Breast epithelium (tissue), 4 donors: ENCODE measurements around the gene HNRNPH1. TPM values are rescaled to one million over a fixed set of nuclear protein-coding genes. Genes with fewer than 3 reads are reported as not detected.
A peak's percentile ranks its signal among the peaks of the same experiment; 100 is the strongest.

Experiments used
- DNase-seq, 2 donors: peaks; one replicate each; pipeline ENCODE4 v3.0.0-alpha.2; 2019; ENCODE audit warnings: low spot score in 2 of 2
- H3K27ac ChIP-seq, 2 donors: fragments of 200-600 bp; sonication (generic) in 1 of 2; one replicate each; pipeline ENCODE4 v1.5.1; 2016 to 2019; ENCODE audit warnings: mild to moderate bottlenecking in 1 of 2
- H3K27me3 ChIP-seq, 2 donors: fragments of 200-600 bp; sonication (generic) in 1 of 2; one replicate each; pipeline versions ENCODE4 v1.5.1 to v1.6.0; 2017 to 2019; ENCODE audit warnings: control low read depth in 1 of 2, mild to moderate bottlenecking in 1 of 2
- H3K36me3 ChIP-seq: fragments of 200-600 bp; one replicate; pipeline ENCODE4 v1.5.1; 2019
- H3K4me1 ChIP-seq, 2 donors: fragments of 200-600 bp; sonication (generic); one replicate each; pipeline ENCODE4 v1.5.1; 2016 to 2019; ENCODE audit warnings: control low read depth in 1 of 2
- H3K4me3 ChIP-seq, 3 donors: fragments of 200-600 bp; sonication (generic); 1 replicate in 2 of 3; 2 replicates in 1 of 3; pipeline ENCODE4 v1.5.1; 2016 to 2019; ENCODE audit warnings: mild to moderate bottlenecking in 3 of 3, moderate library complexity in 2 of 3
- H3K9me3 ChIP-seq, 2 donors: fragments of 200-600 bp; sonication (generic) in 1 of 2; one replicate each; pipeline ENCODE4 v1.5.1; 2016 to 2019; ENCODE audit warnings: control low read depth in 1 of 2
- POLR2A ChIP-seq: fragments of 450-650 bp; IDR thresholded peaks from one replicate; pipeline ENCODE4 v1.6.1; 2016; ENCODE audit warnings: antibody characterized with exemption, mild to moderate bottlenecking, moderate library complexity
- POLR2AphosphoS5 ChIP-seq, 3 donors: sonication (generic); formaldehyde crosslinking; IDR thresholded peaks; one replicate each; pipeline ENCODE4 v1.6.1; 2017; ENCODE audit warnings: antibody characterized with exemption in 3 of 3
- intact Hi-C: fragments of 100-400 bp; cut with DNase I; formaldehyde crosslinking; loops from one replicate; pipeline ENCODE4 v1.15.1; 2023; ENCODE audit warnings: low total_unique reads
- total RNA-seq, 3 donors: library from RNA; depleted of rRNA; stranded (reverse); fragments of >200 nt; gene quantifications; one replicate each; pipeline ENCODE4 v1.1.0, GENCODE V29; 2016
- TF ChIP-seq, protein P1 (sequence below), 3 donors: fragments of 450-650 bp; IDR thresholded peaks; one replicate each; pipeline ENCODE4 v1.5.1; 2016 to 2017; ENCODE audit warnings: antibody characterized with exemption in 3 of 3, mild to moderate bottlenecking in 3 of 3, moderate library complexity in 3 of 3

Gene HNRNPH1
- total RNA-seq, 3 donors from 2014 or later: 577 to 931 (median 621) TPM

GRCh38 chr5:179620293-179620692 lies 3.2 kb downstream of the HNRNPH1 start:
- Histone ChIP-seq H3K4me3 (peak overlapping the region; percentile 93 to 100 (median 100)), H3K4me1 (peaks cover 0 to 35% of the 10 kb centered on the region in 2 donors), H3K36me3 (peaks cover 5% of the 10 kb centered on the region), H3K27ac (peak overlapping the region in 1 of 2 donors; percentile 22), H3K27me3 (no peaks in the 10 kb centered on the region), H3K9me3 (no peaks in the 10 kb centered on the region)
- intact Hi-C loops: no loop called here
- DNase-seq: no peak
- TF ChIP-seq POLR2A (no peak), POLR2AphosphoS5 (IDR thresholded peaks at IDR 0.05) (no peak)
- TF ChIP-seq, protein P1, sequence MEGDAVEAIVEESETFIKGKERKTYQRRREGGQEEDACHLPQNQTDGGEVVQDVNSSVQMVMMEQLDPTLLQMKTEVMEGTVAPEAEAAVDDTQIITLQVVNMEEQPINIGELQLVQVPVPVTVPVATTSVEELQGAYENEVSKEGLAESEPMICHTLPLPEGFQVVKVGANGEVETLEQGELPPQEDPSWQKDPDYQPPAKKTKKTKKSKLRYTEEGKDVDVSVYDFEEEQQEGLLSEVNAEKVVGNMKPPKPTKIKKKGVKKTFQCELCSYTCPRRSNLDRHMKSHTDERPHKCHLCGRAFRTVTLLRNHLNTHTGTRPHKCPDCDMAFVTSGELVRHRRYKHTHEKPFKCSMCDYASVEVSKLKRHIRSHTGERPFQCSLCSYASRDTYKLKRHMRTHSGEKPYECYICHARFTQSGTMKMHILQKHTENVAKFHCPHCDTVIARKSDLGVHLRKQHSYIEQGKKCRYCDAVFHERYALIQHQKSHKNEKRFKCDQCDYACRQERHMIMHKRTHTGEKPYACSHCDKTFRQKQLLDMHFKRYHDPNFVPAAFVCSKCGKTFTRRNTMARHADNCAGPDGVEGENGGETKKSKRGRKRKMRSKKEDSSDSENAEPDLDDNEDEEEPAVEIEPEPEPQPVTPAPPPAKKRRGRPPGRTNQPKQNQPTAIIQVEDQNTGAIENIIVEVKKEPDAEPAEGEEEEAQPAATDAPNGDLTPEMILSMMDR (IDR thresholded peaks at IDR 0.05): no peak

GRCh38 chr5:179619776-179620175 lies 3.7 kb downstream of the HNRNPH1 start:
- intact Hi-C loops: no loop called here
- H3K9me3 ChIP-seq: no peaks in the 10 kb centered on the region
- TF ChIP-seq POLR2AphosphoS5 (IDR thresholded peaks at IDR 0.05) (no peak), POLR2A (no peak)
- TF ChIP-seq, protein P1 (IDR thresholded peaks at IDR 0.05): no peak
- peaks cover 0 to 34% of the 10 kb centered on the region in 2 donors for H3K4me1 ChIP-seq
- H3K4me3 ChIP-seq: peak overlapping the region; percentile 93 to 100 (median 100)
- DNase-seq: no peak
- no peaks in the 10 kb centered on the region for H3K27me3 ChIP-seq
- no peak overlapping the region for H3K27ac ChIP-seq
- peaks cover 5% of the 10 kb centered on the region for H3K36me3 ChIP-seq

- Histone ChIP-seq H3K4me1 (peaks cover 0 to 32% of the 10 kb centered on the region in 2 donors), H3K9me3 (no peaks in the 10 kb centered on the region), H3K27me3 (no peaks in the 10 kb centered on the region), H3K4me3 (peak overlapping the region; percentile 93 to 100 (median 100)), H3K27ac (no peak overlapping the region), H3K36me3 (peaks cover 5% of the 10 kb centered on the region)
- no peak for DNase-seq
- TF ChIP-seq, protein P1 (IDR thresholded peaks at IDR 0.05): no peak
- TF ChIP-seq POLR2AphosphoS5 (IDR thresholded peaks at IDR 0.05) (no peak), POLR2A (no peak)
- intact Hi-C loops: no loop called here
Measured at GRCh38 chr5:179618923-179619554, 4.4 kb downstream of the HNRNPH1 start.

DNA sequence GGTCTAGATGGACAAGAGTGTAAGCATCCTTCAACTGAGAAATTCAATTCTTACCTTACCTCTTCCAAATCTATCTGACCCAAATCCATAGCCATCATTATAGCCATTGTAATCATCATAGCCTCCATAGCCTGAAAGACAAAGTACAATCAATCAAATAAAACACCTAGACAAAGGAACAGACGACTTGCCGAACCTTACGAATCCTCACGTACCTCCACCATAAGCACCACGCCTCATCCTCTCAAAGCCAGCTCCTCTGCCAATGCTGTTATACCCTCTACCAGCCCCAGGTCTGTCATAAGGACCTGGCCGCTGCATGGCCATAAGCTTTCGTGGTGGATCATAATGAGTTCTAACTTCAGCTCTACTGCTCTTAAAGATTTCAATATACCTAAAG lies 5.5 kb downstream of the HNRNPH1 start:
- Histone ChIP-seq H3K9me3 (no peaks in the 10 kb centered on the region), H3K36me3 (peaks cover 5% of the 10 kb centered on the region), H3K4me1 (peaks cover 0 to 32% of the 10 kb centered on the region in 2 donors), H3K27me3 (no peaks in the 10 kb centered on the region), H3K4me3 (no peak overlapping the region), H3K27ac (no peak overlapping the region)
- no peak for DNase-seq
- TF ChIP-seq POLR2A (no peak), POLR2AphosphoS5 (IDR thresholded peaks at IDR 0.05) (no peak)
- TF ChIP-seq, protein P1 (IDR thresholded peaks at IDR 0.05): no peak
- intact Hi-C loops: no loop called here

- no peak for DNase-seq
- H3K27ac ChIP-seq: no peak overlapping the region
- H3K36me3 ChIP-seq: peaks cover 5% of the 10 kb centered on the region
- peaks cover 0 to 24% of the 10 kb centered on the region in 2 donors for H3K4me1 ChIP-seq
- H3K27me3 ChIP-seq: no peaks in the 10 kb centered on the region
- intact Hi-C loops: no loop called here
- H3K4me3 ChIP-seq: no peak overlapping the region
- no peak for TF ChIP-seq POLR2A
- no peak for TF ChIP-seq POLR2AphosphoS5 (IDR thresholded peaks at IDR 0.05)
- TF ChIP-seq, protein P1 (IDR thresholded peaks at IDR 0.05): no peak
- H3K9me3 ChIP-seq: no peaks in the 10 kb centered on the region
Measured at GRCh38 chr5:179616002-179616594, 7.4 kb downstream of the HNRNPH1 start.
